Measurements from ENCODE around the gene STAP2.
A peak's percentile ranks its signal among the peaks of the same experiment; 100 is the strongest.

STAP2 gene

DNA sequence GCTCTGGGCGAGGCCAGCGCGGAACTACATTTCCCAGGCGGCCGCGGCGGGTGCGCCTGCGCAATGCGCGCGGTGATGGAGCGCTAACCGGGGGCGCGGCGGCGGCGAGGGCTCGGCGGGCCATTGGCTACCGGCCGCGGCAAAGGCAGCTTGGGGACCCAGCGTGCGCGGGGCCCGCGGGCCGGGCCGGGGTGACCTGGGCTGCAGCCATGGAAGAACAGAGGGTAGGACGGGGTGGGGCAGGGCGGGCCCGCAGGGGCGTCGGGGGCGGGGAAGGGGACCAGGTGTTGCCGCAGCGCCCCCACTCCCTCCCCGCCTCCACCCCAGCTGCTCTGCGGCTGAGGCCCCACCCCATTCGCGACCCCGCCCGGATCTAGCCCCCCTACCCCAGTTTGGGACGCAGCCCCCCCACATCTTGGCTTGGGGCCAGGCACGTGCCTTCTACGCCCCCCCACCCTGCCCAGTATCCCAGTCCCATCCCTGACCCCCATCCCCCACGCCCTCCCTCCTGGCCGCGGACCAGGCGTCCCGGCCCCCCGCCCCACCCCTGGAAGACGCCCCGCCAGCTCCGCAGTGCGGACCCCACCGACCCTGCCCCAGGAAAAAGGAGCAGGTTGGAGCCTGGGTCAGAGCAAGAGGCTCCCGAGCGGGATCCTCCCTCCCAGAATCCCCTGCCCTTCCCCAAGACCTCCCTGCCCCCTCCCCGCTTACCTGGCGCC is 33.9 kb downstream of the STAP2 start, which contains the start of gene FSD1:
TSS of gene FSD1 (plus strand) at position 61 of the 719 bp plus-strand sequence. CDS start at position 210, 149 bp downstream.
- DNase-seq (ENCODE audit: extremely low read depth, insufficient read length), result peak; percentile 79
- Histone ChIP-seq H3K27me3 (replicated peaks; ENCODE audit: control insufficient read depth, insufficient read depth, low read length) (no peaks in the 10 kb centered on the region), H3K36me3 (ENCODE audit: control insufficient read depth, insufficient read depth, low read length) (no peaks in the 10 kb centered on the region), H3K4me3 (replicated peaks; ENCODE audit: low read depth, low read length) (peak within 1 kb of the TSS; percentile 27; the same call in 1 of the 2 replicates)
- TF ChIP-seq, protein P1, sequence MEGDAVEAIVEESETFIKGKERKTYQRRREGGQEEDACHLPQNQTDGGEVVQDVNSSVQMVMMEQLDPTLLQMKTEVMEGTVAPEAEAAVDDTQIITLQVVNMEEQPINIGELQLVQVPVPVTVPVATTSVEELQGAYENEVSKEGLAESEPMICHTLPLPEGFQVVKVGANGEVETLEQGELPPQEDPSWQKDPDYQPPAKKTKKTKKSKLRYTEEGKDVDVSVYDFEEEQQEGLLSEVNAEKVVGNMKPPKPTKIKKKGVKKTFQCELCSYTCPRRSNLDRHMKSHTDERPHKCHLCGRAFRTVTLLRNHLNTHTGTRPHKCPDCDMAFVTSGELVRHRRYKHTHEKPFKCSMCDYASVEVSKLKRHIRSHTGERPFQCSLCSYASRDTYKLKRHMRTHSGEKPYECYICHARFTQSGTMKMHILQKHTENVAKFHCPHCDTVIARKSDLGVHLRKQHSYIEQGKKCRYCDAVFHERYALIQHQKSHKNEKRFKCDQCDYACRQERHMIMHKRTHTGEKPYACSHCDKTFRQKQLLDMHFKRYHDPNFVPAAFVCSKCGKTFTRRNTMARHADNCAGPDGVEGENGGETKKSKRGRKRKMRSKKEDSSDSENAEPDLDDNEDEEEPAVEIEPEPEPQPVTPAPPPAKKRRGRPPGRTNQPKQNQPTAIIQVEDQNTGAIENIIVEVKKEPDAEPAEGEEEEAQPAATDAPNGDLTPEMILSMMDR (IDR thresholded peaks at IDR 0.05; ENCODE audit: insufficient read depth, low read length, poor library complexity, severe bottlenecking), result no peak

DNA sequence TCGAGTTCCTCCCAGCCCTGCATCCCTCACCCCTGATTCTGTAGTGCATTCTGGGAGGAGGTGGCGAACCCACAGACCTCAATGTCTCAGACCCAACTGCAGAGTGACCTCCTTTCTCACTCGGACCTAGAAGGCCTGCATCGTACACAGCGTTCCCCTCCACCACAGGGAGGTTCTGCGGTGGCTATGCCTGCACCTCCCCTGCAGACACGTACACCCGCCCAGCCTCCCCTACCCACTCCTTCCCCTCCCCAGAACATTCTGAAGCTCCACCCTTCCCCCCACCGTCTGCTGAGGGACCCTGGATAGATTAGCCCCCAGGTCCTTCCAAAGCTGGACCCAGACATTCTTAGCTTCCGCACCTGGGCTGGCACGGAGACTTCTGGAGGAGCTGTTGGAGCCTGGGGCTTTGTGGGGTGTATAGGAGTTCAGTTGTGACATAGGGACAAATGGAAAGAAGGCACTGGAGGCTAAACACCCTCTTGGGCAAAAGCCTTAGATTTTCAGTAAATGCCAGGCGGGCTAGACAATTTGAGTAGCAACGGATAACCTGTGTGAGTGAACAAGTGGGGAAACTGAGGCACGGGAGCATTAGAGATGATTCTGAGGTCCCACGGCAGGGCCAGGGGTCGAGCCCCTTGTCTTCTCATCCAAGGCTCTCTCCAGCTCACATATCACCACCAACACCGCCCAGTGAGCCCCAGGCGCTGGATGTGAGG is 34.6 kb downstream of the STAP2 start:
- Histone ChIP-seq H3K4me3 (replicated peaks; ENCODE audit: low read depth, low read length) (no peak overlapping the region), H3K27me3 (replicated peaks; ENCODE audit: control insufficient read depth, insufficient read depth, low read length) (no peaks in the 10 kb centered on the region), H3K36me3 (ENCODE audit: control insufficient read depth, insufficient read depth, low read length) (no peaks in the 10 kb centered on the region)
- TF ChIP-seq, protein P1 (IDR thresholded peaks at IDR 0.05; ENCODE audit: insufficient read depth, low read length, poor library complexity, severe bottlenecking), result no peak
- no peak for DNase-seq (ENCODE audit: extremely low read depth, insufficient read length)

DNA sequence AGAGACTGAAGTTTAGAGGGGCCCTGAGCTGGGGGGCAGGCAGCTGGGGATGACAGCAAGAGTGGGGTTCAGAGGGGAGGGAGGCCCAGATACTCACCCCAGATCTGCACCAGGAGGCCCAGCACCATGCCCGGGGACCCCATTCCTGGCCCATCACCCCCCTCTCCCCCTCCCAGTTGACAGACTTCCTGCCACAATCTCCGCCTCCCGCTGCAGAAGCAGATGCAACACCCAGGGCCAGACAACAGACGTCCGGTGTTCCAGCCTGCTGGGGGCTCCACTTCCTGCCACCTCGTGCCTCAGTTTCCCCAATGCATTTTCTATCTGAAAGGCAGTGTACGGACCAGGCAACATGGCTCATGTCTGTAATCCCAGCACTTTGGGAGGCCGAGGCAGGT is 36.4 kb downstream of the STAP2 start, which contains the start of gene TMIGD2:
TSS of gene TMIGD2 (minus strand) at position 147 of the 398 bp plus-strand sequence. CDS start at position 143, 4 bp downstream.
- no peaks in the 10 kb centered on the region for H3K27me3 ChIP-seq (replicated peaks; ENCODE audit: control insufficient read depth, insufficient read depth, low read length)
- no peaks in the 10 kb centered on the region for H3K36me3 ChIP-seq (ENCODE audit: control insufficient read depth, insufficient read depth, low read length)
- DNase-seq (ENCODE audit: extremely low read depth, insufficient read length), result no peak

DNA sequence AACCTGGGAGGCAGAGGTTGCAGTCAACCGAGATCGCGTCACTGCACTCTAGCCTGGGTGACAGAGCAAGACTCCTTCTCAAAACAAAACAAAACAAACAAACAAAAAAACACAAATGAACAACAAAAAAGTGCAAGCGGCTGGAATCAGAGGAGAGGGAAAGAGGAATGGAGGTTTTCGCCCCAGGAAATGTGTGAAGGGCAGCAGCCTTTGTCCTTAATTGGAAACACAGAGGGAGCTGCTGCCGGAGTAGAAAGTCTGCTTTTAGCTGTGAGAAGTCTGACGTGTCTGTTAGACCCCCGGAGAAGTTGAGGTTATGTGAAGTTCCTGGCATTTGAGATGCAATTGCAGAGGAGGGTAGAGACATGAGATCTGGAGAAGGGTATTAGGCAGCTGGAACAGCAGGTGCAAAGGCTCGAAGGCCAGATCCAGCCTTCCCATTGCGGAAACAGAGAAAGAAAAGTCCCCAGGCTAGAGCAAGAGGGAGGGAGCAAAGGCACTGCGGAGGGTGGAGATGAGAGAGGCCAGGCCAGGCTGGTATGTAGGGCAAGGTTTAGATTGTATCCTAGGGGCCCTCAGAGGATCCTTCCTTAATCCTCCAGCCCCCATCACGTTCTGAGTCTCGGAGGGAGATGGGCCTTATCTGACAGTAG is 36.9 kb downstream of the STAP2 start:
- TF ChIP-seq, protein P1 (IDR thresholded peaks at IDR 0.05; ENCODE audit: insufficient read depth, low read length, poor library complexity, severe bottlenecking), result no peak
- no peaks in the 10 kb centered on the region for H3K27me3 ChIP-seq (replicated peaks; ENCODE audit: control insufficient read depth, insufficient read depth, low read length)
- no peaks in the 10 kb centered on the region for H3K36me3 ChIP-seq (ENCODE audit: control insufficient read depth, insufficient read depth, low read length)
- no peak overlapping the region for H3K4me3 ChIP-seq (replicated peaks; ENCODE audit: low read depth, low read length)
- DNase-seq (ENCODE audit: extremely low read depth, insufficient read length), result no peak

More for the DNA sequence above, 36.4 kb downstream of the STAP2 start, which contains the start of gene TMIGD2:
- no peak within 1 kb of the TSS for H3K4me3 ChIP-seq (replicated peaks; ENCODE audit: low read depth, low read length)
- TF ChIP-seq, protein P1 (IDR thresholded peaks at IDR 0.05; ENCODE audit: insufficient read depth, low read length, poor library complexity, severe bottlenecking), result no peak

DNA sequence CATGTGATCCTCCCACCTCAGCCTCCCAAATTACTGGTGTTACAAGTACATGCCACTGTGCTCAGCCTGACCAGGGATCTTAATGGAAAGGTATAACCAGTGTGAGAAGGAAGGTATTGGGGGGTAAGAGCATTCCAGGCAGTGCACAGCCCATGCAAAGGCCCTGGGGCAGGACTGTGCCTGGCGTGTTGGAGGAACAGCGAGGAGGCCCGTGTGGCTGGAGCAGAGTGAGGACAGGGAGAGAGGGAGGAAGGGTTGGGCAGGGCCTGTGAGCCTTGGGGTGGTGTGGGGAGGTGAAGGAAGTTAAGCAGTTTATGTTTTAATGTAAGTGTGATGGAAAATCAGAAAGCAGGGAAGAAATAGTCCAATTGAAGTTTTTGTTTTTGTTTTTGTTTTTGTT is 38.0 kb downstream of the STAP2 start:
- DNase-seq (ENCODE audit: extremely low read depth, insufficient read length), result no peak
- no peak overlapping the region for H3K4me3 ChIP-seq (replicated peaks; ENCODE audit: low read depth, low read length)
- TF ChIP-seq, protein P1 (IDR thresholded peaks at IDR 0.05; ENCODE audit: insufficient read depth, low read length, poor library complexity, severe bottlenecking), result no peak

More for the DNA sequence above, 38.0 kb downstream of the STAP2 start:
- no peaks in the 10 kb centered on the region; the same call in 1 of the 2 replicates for H3K27me3 ChIP-seq (replicated peaks; ENCODE audit: control insufficient read depth, insufficient read depth, low read length)
- H3K36me3 ChIP-seq (ENCODE audit: control insufficient read depth, insufficient read depth, low read length), result no peaks in the 10 kb centered on the region

Measured in GM06990 (cell line).